ENCODE results near the gene TCF7L2. TPM values are rescaled to one million over a fixed set of nuclear protein-coding genes. Genes with fewer than 3 reads are reported as not detected.
A peak's percentile ranks its signal among the peaks of the same experiment; 100 is the strongest.

The TCF7L2 gene
- total RNA-seq, 1 donor from 2014 or later = 10.8 TPM

GRCh38 chr10:113158183-113158582, 208.1 kb downstream of the TCF7L2 start:
- no peak for ATAC-seq

GRCh38 chr10:113159563-113159962, 209.5 kb downstream of the TCF7L2 start:
- no peak for ATAC-seq

GRCh38 chr10:113160641-113161040, 210.6 kb downstream of the TCF7L2 start:
- ATAC-seq = no peak

GRCh38 chr10:113161066-113161465, 211.0 kb downstream of the TCF7L2 start:
- no peak for ATAC-seq

GRCh38 chr10:113162960-113163359, 212.9 kb downstream of the TCF7L2 start:
- ATAC-seq = no peak

GRCh38 chr10:113165673-113166072, 215.6 kb downstream of the TCF7L2 start:
- no peak for ATAC-seq

GRCh38 chr10:113167702-113168101, 217.7 kb downstream of the TCF7L2 start:
- no peak for ATAC-seq

- ATAC-seq = no peak
Observed at GRCh38 chr10:113168584-113168983, 218.5 kb downstream of the TCF7L2 start.

GRCh38 chr10:113169111-113169510, 219.1 kb downstream of the TCF7L2 start:
- no peak for ATAC-seq

GRCh38 chr10:113169853-113170460, 219.9 kb downstream of the TCF7L2 start:
- ATAC-seq = no peak

GRCh38 chr10:113171662-113172061, 221.6 kb downstream of the TCF7L2 start:
- ATAC-seq = no peak

GRCh38 chr10:113175176-113175575, 225.1 kb downstream of the TCF7L2 start:
- no peak for ATAC-seq

- no peak for ATAC-seq
Observed at GRCh38 chr10:113175756-113176651, 226.0 kb downstream of the TCF7L2 start.

- no peak for ATAC-seq
Observed at GRCh38 chr10:113176652-113177155, 226.7 kb downstream of the TCF7L2 start.

GRCh38 chr10:113177156-113177935, 227.3 kb downstream of the TCF7L2 start:
- ATAC-seq = no peak

GRCh38 chr10:113177936-113178335, 227.9 kb downstream of the TCF7L2 start:
- ATAC-seq = no peak

- ATAC-seq = no peak
Observed at GRCh38 chr10:113178771-113179170, 228.7 kb downstream of the TCF7L2 start.

- ATAC-seq = no peak
Observed at GRCh38 chr10:113179265-113179664, 229.2 kb downstream of the TCF7L2 start.

- no peak for ATAC-seq
Observed at GRCh38 chr10:113179966-113180365, 229.9 kb downstream of the TCF7L2 start.

- no peak for ATAC-seq
Observed at GRCh38 chr10:113180401-113181154, 230.5 kb downstream of the TCF7L2 start.

GRCh38 chr10:113182154-113182553, 232.1 kb downstream of the TCF7L2 start:
- no peak for ATAC-seq

GRCh38 chr10:113183573-113183972, 233.5 kb downstream of the TCF7L2 start:
- peak; percentile 31 for ATAC-seq
